ENCODE results near the gene ZDHHC8. TPM values are rescaled to one million over a fixed set of nuclear protein-coding genes. Genes with fewer than 3 reads are reported as not detected.

The ZDHHC8 gene
- total and polyA plus RNA-seq, 10 of the 15 experiments (the other 5 are each of a cell fraction or from before 2014, with no cell fraction given), result 0.03 to 46.3 (median 5.3) TPM

DNA sequence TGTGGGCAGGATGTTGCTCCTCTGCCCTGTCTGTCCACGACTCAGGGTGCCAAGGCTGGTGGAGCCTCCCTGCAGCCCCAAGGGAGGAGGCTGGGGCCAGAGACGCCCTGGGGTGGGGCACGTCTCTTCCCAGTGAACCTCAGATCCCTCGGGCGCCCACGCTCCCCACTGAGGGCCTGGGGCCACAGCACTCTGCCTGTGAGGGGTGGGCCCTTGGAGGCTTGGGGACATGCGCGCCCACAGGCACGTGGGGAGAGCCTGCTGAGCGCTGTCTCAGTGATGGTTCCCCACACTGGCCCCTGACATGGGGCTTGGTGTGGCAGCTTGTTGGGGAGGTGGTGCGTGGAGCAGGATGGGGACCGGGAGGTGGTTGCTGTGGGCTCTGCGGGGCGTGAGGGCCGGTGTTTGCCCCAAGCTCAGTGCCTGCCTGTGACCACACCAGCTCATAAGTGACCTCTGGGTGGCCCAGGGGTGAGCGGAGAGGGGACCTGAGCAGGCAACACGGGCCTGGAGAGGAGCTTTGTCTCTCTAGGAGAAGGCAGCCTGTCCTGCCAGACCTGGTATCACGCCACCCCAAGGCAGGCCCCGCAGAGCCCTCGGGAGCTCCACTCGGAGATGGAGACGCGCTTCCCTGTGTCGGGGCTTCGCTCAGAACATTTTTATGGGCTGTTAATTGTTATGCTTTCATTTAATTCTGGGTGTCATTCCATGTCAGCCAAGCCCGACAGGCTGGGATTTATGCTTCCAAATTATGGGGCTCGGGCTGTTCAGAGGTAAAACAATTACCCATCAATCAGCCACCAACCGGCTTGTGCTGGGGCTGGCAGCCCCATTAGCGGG, 46.7 kb downstream of the ZDHHC8 start:
- RAD21 ChIA-PET (ENCODE audit: unreplicated experiment), result no interaction called here
- POLR2A ChIA-PET, result no interaction called here
- intact Hi-C loops (cut with micrococcal nuclease; ENCODE audit: unreplicated experiment), result no loop called here
- TF ChIP-seq, protein P1, sequence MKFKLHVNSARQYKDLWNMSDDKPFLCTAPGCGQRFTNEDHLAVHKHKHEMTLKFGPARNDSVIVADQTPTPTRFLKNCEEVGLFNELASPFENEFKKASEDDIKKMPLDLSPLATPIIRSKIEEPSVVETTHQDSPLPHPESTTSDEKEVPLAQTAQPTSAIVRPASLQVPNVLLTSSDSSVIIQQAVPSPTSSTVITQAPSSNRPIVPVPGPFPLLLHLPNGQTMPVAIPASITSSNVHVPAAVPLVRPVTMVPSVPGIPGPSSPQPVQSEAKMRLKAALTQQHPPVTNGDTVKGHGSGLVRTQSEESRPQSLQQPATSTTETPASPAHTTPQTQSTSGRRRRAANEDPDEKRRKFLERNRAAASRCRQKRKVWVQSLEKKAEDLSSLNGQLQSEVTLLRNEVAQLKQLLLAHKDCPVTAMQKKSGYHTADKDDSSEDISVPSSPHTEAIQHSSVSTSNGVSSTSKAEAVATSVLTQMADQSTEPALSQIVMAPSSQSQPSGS (IDR thresholded peaks at IDR 0.05; ENCODE audit: low read length), result no peak
- no peak for TF ChIP-seq POU2F2 (IDR thresholded peaks at IDR 0.05; ENCODE audit: borderline replicate concordance, low read depth, low read length)
- no peak for TF ChIP-seq IKZF2 (IDR thresholded peaks at IDR 0.05)
- TF ChIP-seq EP300 (IDR thresholded peaks at IDR 0.05; ENCODE audit: borderline replicate concordance in 1 of 2, control insufficient read depth in 1 of 2, low read depth in 2 of 2, low read length in 2 of 2), result no peak
- no peak for TF ChIP-seq RUNX3 (IDR thresholded peaks at IDR 0.05; ENCODE audit: low read length)
- TF ChIP-seq, protein P2, sequence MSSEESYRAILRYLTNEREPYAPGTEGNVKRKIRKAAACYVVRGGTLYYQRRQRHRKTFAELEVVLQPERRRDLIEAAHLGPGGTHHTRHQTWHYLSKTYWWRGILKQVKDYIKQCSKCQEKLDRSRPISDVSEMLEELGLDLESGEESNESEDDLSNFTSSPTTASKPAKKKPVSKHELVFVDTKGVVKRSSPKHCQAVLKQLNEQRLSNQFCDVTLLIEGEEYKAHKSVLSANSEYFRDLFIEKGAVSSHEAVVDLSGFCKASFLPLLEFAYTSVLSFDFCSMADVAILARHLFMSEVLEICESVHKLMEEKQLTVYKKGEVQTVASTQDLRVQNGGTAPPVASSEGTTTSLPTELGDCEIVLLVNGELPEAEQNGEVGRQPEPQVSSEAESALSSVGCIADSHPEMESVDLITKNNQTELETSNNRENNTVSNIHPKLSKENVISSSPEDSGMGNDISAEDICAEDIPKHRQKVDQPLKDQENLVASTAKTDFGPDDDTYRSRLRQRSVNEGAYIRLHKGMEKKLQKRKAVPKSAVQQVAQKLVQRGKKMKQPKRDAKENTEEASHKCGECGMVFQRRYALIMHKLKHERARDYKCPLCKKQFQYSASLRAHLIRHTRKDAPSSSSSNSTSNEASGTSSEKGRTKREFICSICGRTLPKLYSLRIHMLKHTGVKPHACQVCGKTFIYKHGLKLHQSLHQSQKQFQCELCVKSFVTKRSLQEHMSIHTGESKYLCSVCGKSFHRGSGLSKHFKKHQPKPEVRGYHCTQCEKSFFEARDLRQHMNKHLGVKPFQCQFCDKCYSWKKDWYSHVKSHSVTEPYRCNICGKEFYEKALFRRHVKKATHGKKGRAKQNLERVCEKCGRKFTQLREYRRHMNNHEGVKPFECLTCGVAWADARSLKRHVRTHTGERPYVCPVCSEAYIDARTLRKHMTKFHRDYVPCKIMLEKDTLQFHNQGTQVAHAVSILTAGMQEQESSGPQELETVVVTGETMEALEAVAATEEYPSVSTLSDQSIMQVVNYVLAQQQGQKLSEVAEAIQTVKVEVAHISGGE (CRISPR knock-in tag; IDR thresholded peaks at IDR 0.05), result no peak
- no peak for FAIRE-seq
- in situ Hi-C loops (cut with MboI), result no loop called here
- Histone ChIP-seq H2AFZ (ENCODE audit: control insufficient read depth, low read depth, low read length) (no peak overlapping the region), H4K20me1 (ENCODE audit: control insufficient read depth, insufficient read depth) (no peaks in the 10 kb centered on the region), H3K36me3 (ENCODE audit: control insufficient read depth in 2 of 2, insufficient read depth in 2 of 2, low read length in 1 of 2) (no peaks in the 10 kb centered on the region), H3K9me3 (replicated peaks; ENCODE audit: control insufficient read depth, insufficient read depth, low read length) (no peaks in the 10 kb centered on the region), H3K27ac (ENCODE audit: control insufficient read depth, insufficient read depth) (no peak overlapping the region), H3K79me2 (ENCODE audit: control insufficient read depth, insufficient read depth, low read length) (no peaks in the 10 kb centered on the region), H3K4me1 (ENCODE audit: control insufficient read depth, insufficient read depth, low read length) (no peaks in the 10 kb centered on the region), H3K27me3 (replicated peaks in 1 of 2; ENCODE audit: control insufficient read depth in 2 of 2, insufficient read depth in 2 of 2, low read length in 1 of 2) (no peaks in the 10 kb centered on the region; a peak in 1 of 4 replicates), H3K9ac (ENCODE audit: control insufficient read depth, insufficient read depth, low read length) (no peak overlapping the region), H3K4me3 (no peak overlapping the region), H3K4me2 (ENCODE audit: control insufficient read depth, insufficient read depth) (no peak overlapping the region)
- DNase-seq (ENCODE audit: low read depth, low spot score), result no peak
- SMC1A ChIA-PET (ENCODE audit: uncharacterized antibody, unreplicated experiment), result no interaction called here
- CTCF ChIA-PET, result no interaction called here
- ATAC-seq, result no peak
- BruUV-seq (replicated peaks), result no TSS peak
- WGBS (ENCODE audit: insufficient coverage, insufficient replicate concordance, low lambda C conversion rate, missing lambda C conversion rate), result 30% methylated on average over 29 of the region's 29 CpGs

Data from GM12878 (cell line).